HepG2 (cell line): Measurements from ENCODE around the gene USP7. TPM values are rescaled to one million over a fixed set of nuclear protein-coding genes. Genes with fewer than 3 reads are reported as not detected.

Source experiments
- NBN ChIP-seq: fragments of 450-650 bp; conservative IDR thresholded peaks from 2 replicates; pipeline ENCODE4 v1.6.1; 2017
- NR2C2 ChIP-seq: sonication (generic); formaldehyde crosslinking; IDR thresholded peaks from 2 replicates; pipeline ENCODE4 v1.4.0; 2020; ENCODE audit warnings: missing genetic modification reagents, mild to moderate bottlenecking, moderate library complexity, borderline replicate concordance
- RFXAP ChIP-seq: sonication (generic); formaldehyde crosslinking; IDR thresholded peaks from 2 replicates; pipeline ENCODE4 v1.4.0; 2020; ENCODE audit warnings: missing genetic modification reagents, borderline replicate concordance
- SIN3B ChIP-seq: fragments of 150-350 bp; IDR thresholded peaks from 2 replicates; pipeline ENCODE4 v1.6.1; 2014; ENCODE audit warnings: low read length
- ZMAT3 ChIP-seq: sonication (generic); formaldehyde crosslinking; conservative IDR thresholded peaks from 2 replicates; pipeline ENCODE4 v1.7.0; 2021; ENCODE audit warnings: missing genetic modification reagents
- ZNF30 ChIP-seq: sonication (generic); formaldehyde crosslinking; IDR thresholded peaks from 2 replicates; pipeline ENCODE4 v1.5.0; 2020; ENCODE audit warnings: mild to moderate bottlenecking, missing genetic modification reagents
- ZNF772 ChIP-seq: sonication (generic); formaldehyde crosslinking; IDR thresholded peaks from 2 replicates; pipeline ENCODE4 v1.5.0; 2020; ENCODE audit warnings: mild to moderate bottlenecking, missing genetic modification reagents
- ZSCAN20 ChIP-seq: sonication (generic); formaldehyde crosslinking; IDR thresholded peaks from 2 replicates; pipeline ENCODE4 v1.4.0; 2020; ENCODE audit warnings: missing genetic modification reagents, mild to moderate bottlenecking, borderline replicate concordance
- polyA plus RNA-seq, 8 experiments: library from polyadenylated mRNA; depleted of rRNA in 3 of 8; stranded (reverse) in 7 of 8; unstranded in 1 of 8; fragments of >200 nt; fragmentation: Illumina TruSeq in 4 of 8; extraction: Trizol in 4 of 8; gene quantifications; 2 replicates each; pipeline versions ENCODE4 v1.2.1 to v1.2.3, GENCODE V29; 2011 to 2016; ENCODE audit warnings: low read depth in 4 of 8, missing spikeins in 1 of 8, mixed read lengths in 1 of 8; ENCODE audit not compliant: insufficient read depth in 1 of 8
- total RNA-seq, 5 experiments: library from RNA; depleted of rRNA; stranded (reverse); fragments of >200 nt; fragmentation: Illumina TruSeq; extraction: Trizol; gene quantifications; 2 replicates each; pipeline ENCODE4 v1.2.3, GENCODE V29; 2016; ENCODE audit warnings: low read depth in 1 of 5
- TF ChIP-seq, protein P1 (sequence below): sonication (generic); formaldehyde crosslinking; conservative IDR thresholded peaks from 2 replicates; pipeline ENCODE4 v1.5.0; 2020; ENCODE audit warnings: missing genetic modification reagents
- TF ChIP-seq, protein P2 (sequence below): sonication (generic); formaldehyde crosslinking; IDR thresholded peaks from 2 replicates; pipeline ENCODE4 v1.4.0; 2020; ENCODE audit warnings: mild to moderate bottlenecking, missing genetic modification reagents
- TF ChIP-seq, protein P3 (sequence below): sonication (generic); formaldehyde crosslinking; IDR thresholded peaks from 2 replicates; pipeline ENCODE4 v1.4.0; 2020; ENCODE audit warnings: low read depth, mild to moderate bottlenecking, missing genetic modification reagents
- TF ChIP-seq, protein P4 (sequence below): sonication (generic); formaldehyde crosslinking; conservative IDR thresholded peaks from 2 replicates; pipeline ENCODE4 v1.4.0; 2020; ENCODE audit warnings: missing genetic modification reagents
- TF ChIP-seq, protein P5 (sequence below): sonication (generic); formaldehyde crosslinking; IDR thresholded peaks from 2 replicates; pipeline ENCODE4 v1.8.0; 2022; ENCODE audit warnings: mild to moderate bottlenecking, missing genetic modification reagents, moderate library complexity

Gene USP7
- total and polyA plus RNA-seq, 2 of the 13 experiments (the other 11 are each of a cell fraction or from before 2014, with no cell fraction given): 52.5 to 173 TPM

DNA sequence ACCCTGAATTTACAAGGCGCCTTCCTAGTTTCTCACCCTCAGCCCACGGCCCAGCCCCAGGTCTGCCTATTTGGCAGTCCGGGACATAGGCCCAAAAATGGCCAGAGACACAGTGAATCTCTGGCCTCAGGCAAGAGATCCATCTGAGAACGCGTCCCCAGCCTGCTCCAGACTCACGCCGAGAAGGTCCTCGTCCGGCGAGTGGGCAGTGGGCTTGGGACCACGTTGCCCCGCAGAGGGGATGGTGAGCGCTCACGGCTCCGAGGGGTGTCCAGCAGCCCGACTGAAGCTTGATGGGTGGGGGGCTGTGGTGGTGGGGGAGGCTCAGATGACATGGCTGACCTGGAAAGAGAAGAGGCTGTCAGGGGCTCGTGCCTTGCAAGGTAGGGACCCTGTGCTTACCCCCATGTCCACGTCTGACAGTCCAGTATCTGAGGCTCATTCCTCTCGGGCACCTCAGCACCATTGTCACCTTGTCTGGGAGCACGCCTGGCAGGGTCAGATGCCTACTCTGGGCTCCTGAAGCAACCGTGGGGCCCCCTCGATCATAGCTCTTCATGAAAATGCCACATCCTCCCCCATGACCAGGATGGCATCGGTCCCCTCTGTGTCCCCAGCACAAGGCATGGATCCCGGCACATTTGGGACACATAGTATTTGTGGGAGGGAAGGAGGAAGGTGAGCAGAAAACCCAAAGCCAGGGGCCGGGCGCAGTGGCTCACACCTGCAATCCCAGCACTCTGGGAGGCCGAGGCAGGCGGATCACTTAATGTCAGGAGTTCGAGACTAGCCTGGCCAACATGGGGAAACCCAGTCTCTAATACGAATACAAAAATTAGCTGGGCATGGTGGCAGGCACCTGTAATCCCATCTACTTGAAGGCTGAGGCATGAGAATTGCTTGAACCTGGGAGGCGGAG, 104.5 kb downstream of the USP7 start (continued):
- TF ChIP-seq, protein P1, sequence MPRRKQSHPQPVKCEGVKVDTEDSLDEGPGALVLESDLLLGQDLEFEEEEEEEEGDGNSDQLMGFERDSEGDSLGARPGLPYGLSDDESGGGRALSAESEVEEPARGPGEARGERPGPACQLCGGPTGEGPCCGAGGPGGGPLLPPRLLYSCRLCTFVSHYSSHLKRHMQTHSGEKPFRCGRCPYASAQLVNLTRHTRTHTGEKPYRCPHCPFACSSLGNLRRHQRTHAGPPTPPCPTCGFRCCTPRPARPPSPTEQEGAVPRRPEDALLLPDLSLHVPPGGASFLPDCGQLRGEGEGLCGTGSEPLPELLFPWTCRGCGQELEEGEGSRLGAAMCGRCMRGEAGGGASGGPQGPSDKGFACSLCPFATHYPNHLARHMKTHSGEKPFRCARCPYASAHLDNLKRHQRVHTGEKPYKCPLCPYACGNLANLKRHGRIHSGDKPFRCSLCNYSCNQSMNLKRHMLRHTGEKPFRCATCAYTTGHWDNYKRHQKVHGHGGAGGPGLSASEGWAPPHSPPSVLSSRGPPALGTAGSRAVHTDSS (CRISPR knock-in tag): 0 out of 2 replicates have a peak, but pooled peaks have one; percentile 28
- TF ChIP-seq RFXAP: no peak
- TF ChIP-seq, protein P2, sequence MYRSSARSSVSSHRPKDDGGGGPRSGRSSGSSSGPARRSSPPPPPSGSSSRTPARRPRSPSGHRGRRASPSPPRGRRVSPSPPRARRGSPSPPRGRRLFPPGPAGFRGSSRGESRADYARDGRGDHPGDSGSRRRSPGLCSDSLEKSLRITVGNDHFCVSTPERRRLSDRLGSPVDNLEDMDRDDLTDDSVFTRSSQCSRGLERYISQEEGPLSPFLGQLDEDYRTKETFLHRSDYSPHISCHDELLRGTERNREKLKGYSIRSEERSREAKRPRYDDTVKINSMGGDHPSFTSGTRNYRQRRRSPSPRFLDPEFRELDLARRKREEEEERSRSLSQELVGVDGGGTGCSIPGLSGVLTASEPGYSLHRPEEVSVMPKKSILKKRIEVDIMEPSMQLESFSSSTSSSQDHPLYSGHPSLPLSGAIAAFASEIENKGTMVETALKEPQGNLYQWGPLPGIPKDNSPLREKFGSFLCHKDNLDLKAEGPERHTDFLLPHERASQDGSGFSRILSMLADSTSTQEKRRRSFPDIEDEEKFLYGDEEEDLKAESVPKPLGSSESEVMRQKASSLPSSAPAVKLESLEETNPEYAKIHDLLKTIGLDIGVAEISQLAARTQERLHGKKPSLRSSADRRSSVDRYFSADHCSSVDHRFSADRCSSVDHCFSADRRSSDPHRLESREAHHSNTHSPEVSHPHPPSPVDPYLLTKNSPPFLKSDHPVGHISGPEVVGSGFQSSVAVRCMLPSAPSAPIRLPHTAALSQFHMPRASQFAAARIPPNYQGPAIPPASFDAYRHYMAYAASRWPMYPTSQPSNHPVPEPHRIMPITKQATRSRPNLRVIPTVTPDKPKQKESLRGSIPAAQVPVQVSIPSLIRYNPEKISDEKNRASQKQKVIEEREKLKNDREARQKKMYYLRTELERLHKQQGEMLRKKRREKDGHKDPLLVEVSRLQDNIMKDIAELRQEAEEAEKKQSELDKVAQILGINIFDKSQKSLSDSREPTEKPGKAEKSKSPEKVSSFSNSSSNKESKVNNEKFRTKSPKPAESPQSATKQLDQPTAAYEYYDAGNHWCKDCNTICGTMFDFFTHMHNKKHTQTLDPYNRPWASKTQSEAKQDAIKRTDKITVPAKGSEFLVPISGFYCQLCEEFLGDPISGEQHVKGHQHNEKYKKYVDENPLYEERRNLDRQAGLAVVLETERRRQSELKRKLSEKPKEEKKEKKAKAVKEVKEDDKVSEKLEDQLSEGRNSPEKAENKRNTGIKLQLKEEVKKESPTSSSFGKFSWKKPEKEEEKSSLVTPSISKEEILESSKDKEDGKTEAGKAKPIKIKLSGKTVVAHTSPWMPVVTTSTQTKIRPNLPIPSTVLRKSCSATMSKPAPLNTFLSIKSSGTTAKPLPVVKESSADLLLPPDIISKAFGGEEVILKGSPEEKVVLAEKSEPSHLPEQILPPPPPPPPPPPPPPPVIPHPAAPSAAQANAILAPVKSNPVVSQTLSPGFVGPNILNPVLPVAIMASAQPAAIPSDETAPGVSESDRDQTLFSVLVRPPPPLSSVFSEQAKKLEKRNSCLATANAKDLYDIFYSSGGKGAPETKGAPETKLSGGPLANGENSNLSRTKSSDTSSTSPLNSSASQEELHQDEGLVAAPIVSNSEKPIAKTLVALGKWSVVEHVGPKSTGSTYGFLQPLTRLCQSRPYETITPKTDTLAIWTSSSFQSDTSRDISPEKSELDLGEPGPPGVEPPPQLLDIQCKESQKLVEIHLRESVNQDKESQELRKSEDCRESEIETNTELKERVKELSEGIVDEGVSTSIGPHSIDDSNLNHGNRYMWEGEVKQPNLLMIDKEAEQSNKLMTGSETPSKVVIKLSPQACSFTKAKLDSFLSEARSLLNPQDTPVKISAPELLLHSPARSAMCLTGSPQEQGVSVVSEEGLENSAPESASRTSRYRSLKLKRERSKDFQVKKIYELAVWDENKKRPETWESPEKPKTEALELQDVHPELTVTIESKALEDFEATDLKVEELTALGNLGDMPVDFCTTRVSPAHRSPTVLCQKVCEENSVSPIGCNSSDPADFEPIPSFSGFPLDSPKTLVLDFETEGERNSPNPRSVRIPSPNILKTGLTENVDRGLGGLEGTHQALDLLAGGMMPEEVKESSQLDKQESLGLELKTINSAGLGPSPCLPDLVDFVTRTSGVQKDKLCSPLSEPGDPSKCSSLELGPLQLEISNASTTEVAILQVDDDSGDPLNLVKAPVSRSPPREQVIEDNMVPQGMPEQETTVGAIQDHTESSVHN (CRISPR knock-in tag): no peak
- no peak for TF ChIP-seq ZNF772 (CRISPR knock-in tag)
- peak; percentile 25; the same call in 1 of the 2 replicates for TF ChIP-seq ZMAT3 (CRISPR knock-in tag)
- no peak for TF ChIP-seq NBN
- TF ChIP-seq, protein P3, sequence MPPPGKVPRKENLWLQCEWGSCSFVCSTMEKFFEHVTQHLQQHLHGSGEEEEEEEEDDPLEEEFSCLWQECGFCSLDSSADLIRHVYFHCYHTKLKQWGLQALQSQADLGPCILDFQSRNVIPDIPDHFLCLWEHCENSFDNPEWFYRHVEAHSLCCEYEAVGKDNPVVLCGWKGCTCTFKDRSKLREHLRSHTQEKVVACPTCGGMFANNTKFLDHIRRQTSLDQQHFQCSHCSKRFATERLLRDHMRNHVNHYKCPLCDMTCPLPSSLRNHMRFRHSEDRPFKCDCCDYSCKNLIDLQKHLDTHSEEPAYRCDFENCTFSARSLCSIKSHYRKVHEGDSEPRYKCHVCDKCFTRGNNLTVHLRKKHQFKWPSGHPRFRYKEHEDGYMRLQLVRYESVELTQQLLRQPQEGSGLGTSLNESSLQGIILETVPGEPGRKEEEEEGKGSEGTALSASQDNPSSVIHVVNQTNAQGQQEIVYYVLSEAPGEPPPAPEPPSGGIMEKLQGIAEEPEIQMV (CRISPR knock-in tag): no peak
- no peak for TF ChIP-seq NR2C2
- TF ChIP-seq ZNF30 (CRISPR knock-in tag): no peak
- TF ChIP-seq, protein P4, sequence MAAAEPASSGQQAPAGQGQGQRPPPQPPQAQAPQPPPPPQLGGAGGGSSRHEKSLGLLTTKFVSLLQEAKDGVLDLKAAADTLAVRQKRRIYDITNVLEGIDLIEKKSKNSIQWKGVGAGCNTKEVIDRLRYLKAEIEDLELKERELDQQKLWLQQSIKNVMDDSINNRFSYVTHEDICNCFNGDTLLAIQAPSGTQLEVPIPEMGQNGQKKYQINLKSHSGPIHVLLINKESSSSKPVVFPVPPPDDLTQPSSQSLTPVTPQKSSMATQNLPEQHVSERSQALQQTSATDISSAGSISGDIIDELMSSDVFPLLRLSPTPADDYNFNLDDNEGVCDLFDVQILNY (CRISPR knock-in tag): no peak
- TF ChIP-seq ZSCAN20 (CRISPR knock-in tag): no peak
- TF ChIP-seq SIN3B: no peak
- TF ChIP-seq, protein P5, sequence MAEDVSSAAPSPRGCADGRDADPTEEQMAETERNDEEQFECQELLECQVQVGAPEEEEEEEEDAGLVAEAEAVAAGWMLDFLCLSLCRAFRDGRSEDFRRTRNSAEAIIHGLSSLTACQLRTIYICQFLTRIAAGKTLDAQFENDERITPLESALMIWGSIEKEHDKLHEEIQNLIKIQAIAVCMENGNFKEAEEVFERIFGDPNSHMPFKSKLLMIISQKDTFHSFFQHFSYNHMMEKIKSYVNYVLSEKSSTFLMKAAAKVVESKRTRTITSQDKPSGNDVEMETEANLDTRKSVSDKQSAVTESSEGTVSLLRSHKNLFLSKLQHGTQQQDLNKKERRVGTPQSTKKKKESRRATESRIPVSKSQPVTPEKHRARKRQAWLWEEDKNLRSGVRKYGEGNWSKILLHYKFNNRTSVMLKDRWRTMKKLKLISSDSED (CRISPR knock-in tag): no peak
